Stomach (tissue), 19 donors: Measurements from ENCODE around the gene CXCL14. TPM values are rescaled to one million over a fixed set of nuclear protein-coding genes. Genes with fewer than 3 reads are reported as not detected.

Experiments used
- DNase-seq, 2 donors: peaks; one replicate each; pipeline versions ENCODE4 v3.0.0 to v3.0.0-alpha.2; 2013 to 2019
- H3K27ac ChIP-seq, 5 donors: fragments of 200-600 bp in 4 of 5; sonication (generic) in 4 of 5; one replicate each; pipeline ENCODE4 v1.5.1; 2013 to 2019; ENCODE audit warnings: mild to moderate bottlenecking in 1 of 5, moderate library complexity in 1 of 5
- H3K27me3 ChIP-seq, 3 donors: fragments of 200-600 bp; sonication (generic); one replicate each; pipeline ENCODE4 v1.5.1; 2017 to 2019; ENCODE audit warnings: mixed run types in 1 of 3
- H3K36me3 ChIP-seq, 4 donors: fragments of 200-600 bp; sonication (generic); 1 replicate in 3 of 4; 2 replicates in 1 of 4; pipeline ENCODE4 v1.5.1; 2016 to 2019
- H3K4me1 ChIP-seq, 4 donors: fragments of 200-600 bp; sonication (generic); one replicate each; pipeline ENCODE4 v1.5.1; 2016 to 2019
- H3K4me3 ChIP-seq, 4 donors: fragments of 200-600 bp; sonication (generic) in 3 of 4; one replicate each; pipeline ENCODE4 v1.5.1; 2016 to 2019; ENCODE audit warnings: mild to moderate bottlenecking in 1 of 4
- H3K9me3 ChIP-seq, 4 donors: fragments of 200-600 bp; sonication (generic); one replicate each; pipeline ENCODE4 v1.5.1; 2016 to 2019
- CTCF ChIP-seq, 7 experiments: fragments of 450-650 bp in 4 of 7; fragments of 200-600 bp in 3 of 7; sonication (generic) in 3 of 7; IDR thresholded peaks; one replicate each; pipeline ENCODE4 v1.5.1; 2016 to 2019; ENCODE audit warnings: antibody characterized with exemption in 7 of 7, control low read depth in 2 of 7, mild to moderate bottlenecking in 1 of 7
- EP300 ChIP-seq: sonication (generic); formaldehyde crosslinking; IDR thresholded peaks from one replicate; pipeline ENCODE4 v1.6.1; 2017; ENCODE audit warnings: antibody characterized with exemption
- POLR2A ChIP-seq, 4 donors: fragments of 450-650 bp; IDR thresholded peaks; one replicate each; pipeline ENCODE4 v1.6.1; 2016; ENCODE audit warnings: antibody characterized with exemption in 4 of 4, control low read depth in 2 of 4, mild to moderate bottlenecking in 1 of 4, moderate library complexity in 1 of 4
- POLR2AphosphoS5 ChIP-seq, 3 donors: sonication (generic); formaldehyde crosslinking; IDR thresholded peaks; one replicate each; pipeline ENCODE4 v1.6.1; 2016; ENCODE audit warnings: antibody characterized with exemption in 3 of 3
- WGBS, 5 donors: extraction: QIAGEN DNeasy Blood & Tissue Kit in 3 of 5; methylation state at CpG; one replicate each; pipeline versions ENCODE4 v1.1.5 to v1.1.7; 2013 to 2018; 5-methylcytosine and 5-hydroxymethylcytosine counted together
- intact Hi-C: fragments of 100-400 bp; cut with DNase I; formaldehyde crosslinking; loops from one replicate; pipeline ENCODE4 v1.15.1; 2023; ENCODE audit warnings: low total_unique reads
- long read RNA-seq, 10 donors: transcript quantifications; one replicate each; lab custom pipeline, GENCODE V29; 2026
- polyA plus RNA-seq, 3 donors: library from polyadenylated mRNA; stranded (reverse); fragments of 200-250 nt; gene quantifications; one replicate each; pipeline ENCODE4 v1.2.3, GENCODE V29; 2013
- total RNA-seq, 5 donors: library from RNA; depleted of rRNA; stranded (reverse); fragments of >200 nt; gene quantifications; one replicate each; pipeline versions ENCODE4 v1.1.0 to v1.2.3, GENCODE V29; 2014 to 2016
- donor health status: healthy with polysubstance abuse.
- donor health status: Bipolar disorder and iron deficiency.
- donor health status: healthy.

Gene CXCL14
- 10 to 100 TPM in 3 of 5 donors, not detected in 2; 15.6 to 82.0 (median 27.9) TPM for total RNA-seq
- polyA plus RNA-seq = 10 to 100 TPM; 12.7 to 51.6 (median 36.3) TPM
- long read RNA-seq, donor 1, transcript CXCL14-202 (4 exons, 1,760 nt) = major isoform, 38 of 38 reads
- long read RNA-seq, donor 1, partial matches to known transcripts = 0 of 38 reads
- long read RNA-seq, donor 1, other reads (novel, unspliced or antisense) = 0 of 38 reads
- long read RNA-seq, donor 2, transcript CXCL14-202 (4 exons, 1,760 nt) = major isoform, 116 of 116 reads
- long read RNA-seq, donor 2, partial matches to known transcripts = 0 of 116 reads
- long read RNA-seq, donor 2, other reads (novel, unspliced or antisense) = 0 of 116 reads
- long read RNA-seq, donor 3, transcript CXCL14-202 (4 exons, 1,760 nt) = major isoform, 29 of 29 reads
- long read RNA-seq, donor 3, partial matches to known transcripts = 0 of 29 reads
- long read RNA-seq, donor 3, other reads (novel, unspliced or antisense) = 0 of 29 reads
- long read RNA-seq, donor 4, partial matches to known transcripts = 0 of 1 reads
- long read RNA-seq, donor 4, other reads (novel, unspliced or antisense) = 0 of 1 reads
- long read RNA-seq, donor 5, transcript CXCL14-202 (4 exons, 1,760 nt) = major isoform, 44 of 50 reads
- long read RNA-seq, donor 5, partial matches to known transcripts = 6 of 50 reads
- long read RNA-seq, donor 5, other reads (novel, unspliced or antisense) = 0 of 50 reads
- long read RNA-seq, donor 6, transcript CXCL14-202 (4 exons, 1,760 nt) = major isoform, 71 of 71 reads
- long read RNA-seq, donor 6, partial matches to known transcripts = 0 of 71 reads
- long read RNA-seq, donor 6, other reads (novel, unspliced or antisense) = 0 of 71 reads
- long read RNA-seq, donor 7, transcript CXCL14-202 (4 exons, 1,760 nt) = major isoform, 83 of 83 reads
- long read RNA-seq, donor 7, partial matches to known transcripts = 0 of 83 reads
- long read RNA-seq, donor 7, other reads (novel, unspliced or antisense) = 0 of 83 reads
- long read RNA-seq, donor 8, transcript CXCL14-202 (4 exons, 1,760 nt) = major isoform, 28 of 28 reads
- long read RNA-seq, donor 8, partial matches to known transcripts = 0 of 28 reads
- long read RNA-seq, donor 8, other reads (novel, unspliced or antisense) = 0 of 28 reads
- long read RNA-seq, donor 9, transcript CXCL14-202 (4 exons, 1,760 nt) = major isoform, 46 of 46 reads
- long read RNA-seq, donor 9, partial matches to known transcripts = 0 of 46 reads
- long read RNA-seq, donor 9, other reads (novel, unspliced or antisense) = 0 of 46 reads
- long read RNA-seq, donor 10, transcript CXCL14-202 (4 exons, 1,760 nt) = major isoform, 37 of 37 reads
- long read RNA-seq, donor 10, partial matches to known transcripts = 0 of 37 reads
- long read RNA-seq, donor 10, other reads (novel, unspliced or antisense) = 0 of 37 reads

- peaks cover 4 to 88% (median 32%) of the 10 kb centered on the region in 3 donors for H3K27me3 ChIP-seq
- no peaks in the 10 kb centered on the region for H3K36me3 ChIP-seq
- no peaks in the 10 kb centered on the region for H3K9me3 ChIP-seq
- peak within 1 kb of the TSS in 1 of 5 donors; percentile 42 for H3K27ac ChIP-seq
- intact Hi-C loops = no loop called here
- no peak for TF ChIP-seq POLR2AphosphoS5 (IDR thresholded peaks at IDR 0.05)
- TF ChIP-seq POLR2A (IDR thresholded peaks at IDR 0.05) = no peak
- no peak for TF ChIP-seq CTCF (IDR thresholded peaks at IDR 0.05)
- TF ChIP-seq EP300 = no peak
- 1 to 5% (median 2%) methylated on average over 31 to 68 of the region's 68 CpGs for WGBS, 5 donors
- peak within 1 kb of the TSS; percentile 20 to 44 (median 29) for H3K4me3 ChIP-seq
- peaks cover 0 to 14% (median 6%) of the 10 kb centered on the region in 4 donors for H3K4me1 ChIP-seq
- DNase-seq = peak in 1 of 2 donors; percentile 57
These were observed at the start of gene CXCL14 for GRCh38 chr5:135578685-135579341. CXCL14 (minus strand) TSS chr5:135578991; CDS start chr5:135578778, 213 bp downstream.

- TF ChIP-seq CTCF (IDR thresholded peaks at IDR 0.05) = no peak
- TF ChIP-seq POLR2AphosphoS5 (IDR thresholded peaks at IDR 0.05) = no peak
- TF ChIP-seq POLR2A (IDR thresholded peaks at IDR 0.05) = no peak
- no peak for TF ChIP-seq EP300
- intact Hi-C loops = no loop called here
- Histone ChIP-seq H3K4me1 (no peaks in the 10 kb centered on the region), H3K36me3 (no peaks in the 10 kb centered on the region), H3K9me3 (no peaks in the 10 kb centered on the region), H3K27me3 (peaks cover 0 to 5% (median 0%) of the 10 kb centered on the region in 3 donors), H3K27ac (no peak overlapping the region), H3K4me3 (no peak overlapping the region)
- 52 to 66% (median 62%) methylated on average over 2 to 3 of the region's 3 CpGs for WGBS, 5 donors
- DNase-seq = no peak
These were observed 47.8 kb upstream of the CXCL14 start for GRCh38 chr5:135626636-135627035.

- H3K9me3 ChIP-seq = no peaks in the 10 kb centered on the region
- WGBS, 5 donors = 65 to 82% (median 70%) methylated on average over 3 of the region's 3 CpGs
- TF ChIP-seq POLR2A (IDR thresholded peaks at IDR 0.05) (no peak), CTCF (IDR thresholded peaks at IDR 0.05) (no peak), POLR2AphosphoS5 (IDR thresholded peaks at IDR 0.05) (no peak), EP300 (no peak)
- no peak for DNase-seq
- no peak overlapping the region for H3K4me3 ChIP-seq
- no peaks in the 10 kb centered on the region for H3K36me3 ChIP-seq
- H3K4me1 ChIP-seq = no peaks in the 10 kb centered on the region
- intact Hi-C loops = no loop called here
- H3K27me3 ChIP-seq = peaks cover 0 to 5% (median 0%) of the 10 kb centered on the region in 3 donors
- no peak overlapping the region for H3K27ac ChIP-seq
These were observed 47.2 kb upstream of the CXCL14 start for GRCh38 chr5:135625961-135626360.
